Breast epithelium (tissue), 3 donors: ENCODE results near the gene ZDHHC6.

Source experiments
- POLR2A ChIP-seq: fragments of 450-650 bp; IDR thresholded peaks from one replicate; pipeline ENCODE4 v1.6.1; 2016; ENCODE audit warnings: antibody characterized with exemption, mild to moderate bottlenecking, moderate library complexity
- POLR2AphosphoS5 ChIP-seq, 3 donors: sonication (generic); formaldehyde crosslinking; IDR thresholded peaks; one replicate each; pipeline ENCODE4 v1.6.1; 2017; ENCODE audit warnings: antibody characterized with exemption in 3 of 3
- TF ChIP-seq, protein P1 (sequence below), 3 donors: fragments of 450-650 bp; IDR thresholded peaks; one replicate each; pipeline ENCODE4 v1.5.1; 2016 to 2017; ENCODE audit warnings: antibody characterized with exemption in 3 of 3, mild to moderate bottlenecking in 3 of 3, moderate library complexity in 3 of 3

DNA sequence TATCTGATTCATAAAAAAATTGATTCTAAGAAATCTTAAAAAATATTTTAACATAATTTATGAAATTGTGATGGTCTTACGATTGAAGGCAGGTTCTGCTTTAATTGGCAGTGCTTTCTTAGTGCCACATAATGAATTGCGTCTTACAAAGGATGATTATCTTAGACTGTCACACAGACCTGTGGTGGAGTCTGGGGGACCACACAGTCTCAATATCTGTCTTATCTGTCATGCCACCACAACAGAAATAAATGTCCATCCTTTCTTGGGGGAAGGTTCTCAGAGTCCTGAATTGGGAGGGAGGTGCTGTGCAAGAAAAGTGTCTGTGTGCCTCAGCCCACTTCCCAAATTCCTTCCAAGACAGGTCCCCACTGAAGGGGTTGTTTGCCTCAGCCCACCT lies 34.0 kb downstream of the ZDHHC6 start:
- TF ChIP-seq, protein P1, sequence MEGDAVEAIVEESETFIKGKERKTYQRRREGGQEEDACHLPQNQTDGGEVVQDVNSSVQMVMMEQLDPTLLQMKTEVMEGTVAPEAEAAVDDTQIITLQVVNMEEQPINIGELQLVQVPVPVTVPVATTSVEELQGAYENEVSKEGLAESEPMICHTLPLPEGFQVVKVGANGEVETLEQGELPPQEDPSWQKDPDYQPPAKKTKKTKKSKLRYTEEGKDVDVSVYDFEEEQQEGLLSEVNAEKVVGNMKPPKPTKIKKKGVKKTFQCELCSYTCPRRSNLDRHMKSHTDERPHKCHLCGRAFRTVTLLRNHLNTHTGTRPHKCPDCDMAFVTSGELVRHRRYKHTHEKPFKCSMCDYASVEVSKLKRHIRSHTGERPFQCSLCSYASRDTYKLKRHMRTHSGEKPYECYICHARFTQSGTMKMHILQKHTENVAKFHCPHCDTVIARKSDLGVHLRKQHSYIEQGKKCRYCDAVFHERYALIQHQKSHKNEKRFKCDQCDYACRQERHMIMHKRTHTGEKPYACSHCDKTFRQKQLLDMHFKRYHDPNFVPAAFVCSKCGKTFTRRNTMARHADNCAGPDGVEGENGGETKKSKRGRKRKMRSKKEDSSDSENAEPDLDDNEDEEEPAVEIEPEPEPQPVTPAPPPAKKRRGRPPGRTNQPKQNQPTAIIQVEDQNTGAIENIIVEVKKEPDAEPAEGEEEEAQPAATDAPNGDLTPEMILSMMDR (IDR thresholded peaks at IDR 0.05) = no peak
- no peak for TF ChIP-seq POLR2A
- TF ChIP-seq POLR2AphosphoS5 (IDR thresholded peaks at IDR 0.05) = no peak
